SK-N-MC (cell line): ENCODE data around the gene RHEX.

Experiments used
- EZH2 ChIP-seq: fragments of 200-600 bp; sonication (generic); IDR thresholded peaks from one replicate; pipeline ENCODE4 v1.6.1; 2017; ENCODE audit warnings: antibody characterized with exemption
- POLR2AphosphoS5 ChIP-seq: IDR thresholded peaks from 2 replicates; pipeline ENCODE4 v1.6.1; 2012; ENCODE audit warnings: mild to moderate bottlenecking, low read depth, low read length, borderline replicate concordance

DNA sequence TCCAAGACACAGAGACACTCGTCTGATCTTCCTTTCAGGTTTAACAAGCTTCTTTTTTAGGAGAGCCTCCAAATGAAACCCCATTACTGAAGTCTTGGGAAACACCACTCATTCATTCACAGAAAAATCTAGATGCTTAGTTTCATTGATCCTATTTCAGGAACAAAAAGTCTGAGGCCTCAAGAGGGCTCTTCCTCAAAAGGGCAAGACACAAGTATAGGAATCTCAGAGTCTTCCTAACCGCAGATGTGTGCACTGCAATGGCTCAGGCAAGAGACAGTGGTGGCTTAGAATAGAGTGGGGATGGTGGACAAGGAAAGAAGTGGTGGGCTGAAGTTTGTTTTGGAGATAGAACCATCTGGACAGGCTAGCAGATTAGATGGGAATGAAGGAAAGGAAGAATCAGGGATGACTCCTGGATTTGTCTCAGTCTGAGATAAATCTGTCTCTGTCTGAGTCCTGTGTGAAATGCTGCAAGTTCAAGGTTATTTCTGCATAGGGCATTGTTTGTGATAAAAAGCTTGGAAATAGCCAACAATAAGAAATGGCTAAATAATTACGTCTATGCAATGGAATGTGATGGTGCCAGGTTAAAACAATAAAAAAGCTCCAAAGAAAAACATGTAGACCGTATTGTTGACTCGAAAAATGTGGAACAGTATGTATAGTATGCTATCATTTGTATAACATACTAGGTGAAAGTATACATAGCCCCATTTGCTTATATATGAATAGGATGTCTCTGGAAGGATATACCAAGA is 20.4 kb upstream of the RHEX start:
- TF ChIP-seq POLR2AphosphoS5, result no peak
- no peak for TF ChIP-seq EZH2
